SH-SY5Y (cell line): ENCODE results near the gene FAAP20.

Source experiments
- GATA2 ChIP-seq: IDR thresholded peaks from 2 replicates; pipeline ENCODE4 v1.6.1; 2011; ENCODE audit warnings: mild to moderate bottlenecking, low read depth, low read length
- GATA3 ChIP-seq: IDR thresholded peaks from 2 replicates; pipeline ENCODE4 v1.6.1; 2011; ENCODE audit warnings: low read depth, mild to moderate bottlenecking, low read length, moderate library complexity

- TF ChIP-seq GATA2 (no peak), GATA3 (no peak)
These were observed 35.5 kb upstream of the FAAP20 start for GRCh38 chr1:2229911-2230731.
